HG03103 (cell line): ENCODE data around the gene SLC7A10.
"Not testable (repeated sequence)": the region's sequence is repeated elsewhere in the genome, so short reads cannot be mapped to it uniquely, and the experiment has no call there.

Experiments used
- ATAC-seq: cut with Tn5 transposase; IDR thresholded peaks from one replicate; pipeline ENCODE4 v1.9.1; 2021; ENCODE audit warnings: low read depth; ENCODE audit not compliant: unreplicated experiment

The SLC7A10 gene

DNA sequence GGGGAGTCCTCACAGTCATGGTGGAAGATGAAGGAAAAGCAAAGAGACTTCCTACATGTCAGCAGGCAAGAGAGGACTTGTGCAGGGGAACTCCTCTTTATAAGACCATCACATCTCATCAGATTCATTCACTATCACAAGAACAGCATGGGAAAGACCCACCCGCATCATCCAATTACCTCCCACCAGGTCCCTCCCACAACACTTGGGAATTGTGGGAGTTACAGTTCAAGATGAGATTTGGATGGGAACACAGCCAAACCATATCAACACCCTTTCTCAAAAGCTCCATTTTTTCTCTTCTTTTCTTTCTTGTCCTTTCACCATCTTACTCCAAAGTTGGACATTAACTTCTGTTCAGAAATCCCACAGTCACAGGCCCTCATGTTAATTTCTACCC lies 36.2 kb downstream of the SLC7A10 start:
- no peak for ATAC-seq

DNA sequence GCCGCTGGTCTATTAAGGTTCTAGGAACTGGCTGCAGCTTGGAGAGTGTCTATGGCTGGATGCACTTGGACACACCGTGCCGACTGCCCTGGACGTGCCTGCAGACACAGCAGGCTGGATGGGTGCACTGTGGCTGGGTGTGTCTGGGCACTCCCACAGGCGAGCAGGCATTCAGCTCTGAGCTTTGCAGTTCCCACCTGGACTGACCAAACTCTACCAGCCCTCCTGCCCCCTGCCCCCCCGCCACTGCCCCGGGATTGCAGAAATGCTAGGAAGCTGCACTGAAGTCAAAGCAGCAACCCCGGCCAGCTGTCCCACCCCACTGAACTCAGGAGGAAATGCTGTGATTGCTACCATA lies 38.5 kb downstream of the SLC7A10 start:
- no peak for ATAC-seq

DNA sequence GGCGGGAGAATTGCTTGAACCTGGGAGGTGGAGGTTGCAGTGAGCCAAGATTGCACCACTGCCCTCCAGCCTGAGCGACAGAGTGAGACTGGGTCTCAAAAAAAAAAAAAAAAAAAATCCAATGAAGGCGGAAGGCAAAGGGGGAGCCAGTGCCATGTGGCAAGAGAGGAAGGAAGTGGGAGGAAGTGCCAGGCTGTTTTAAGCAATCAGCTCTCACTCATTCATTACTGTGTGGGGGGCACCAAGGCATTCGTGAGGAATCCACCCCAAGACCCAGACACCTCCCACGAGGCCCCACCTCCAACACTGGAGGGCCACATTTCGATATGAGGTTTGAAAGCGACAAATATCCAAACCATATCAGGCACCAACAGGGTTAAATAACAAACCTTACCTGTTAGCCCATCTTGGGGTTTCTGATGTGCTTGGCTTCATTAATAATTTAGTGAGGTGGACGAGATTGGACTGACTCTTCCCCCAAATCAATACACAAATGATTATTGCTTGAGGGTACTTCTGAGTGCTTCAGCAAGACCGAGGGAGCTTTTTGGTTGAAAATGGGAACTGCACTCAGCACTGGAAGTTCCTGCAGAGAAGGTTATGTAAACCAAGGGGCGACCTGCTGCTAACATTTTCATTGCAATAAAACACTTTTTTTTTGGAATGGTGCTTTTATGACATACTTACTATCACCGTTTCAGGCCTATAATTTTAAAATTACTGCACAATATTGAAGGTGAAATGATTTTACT lies 39.0 kb downstream of the SLC7A10 start:
- ATAC-seq, result no peak

DNA sequence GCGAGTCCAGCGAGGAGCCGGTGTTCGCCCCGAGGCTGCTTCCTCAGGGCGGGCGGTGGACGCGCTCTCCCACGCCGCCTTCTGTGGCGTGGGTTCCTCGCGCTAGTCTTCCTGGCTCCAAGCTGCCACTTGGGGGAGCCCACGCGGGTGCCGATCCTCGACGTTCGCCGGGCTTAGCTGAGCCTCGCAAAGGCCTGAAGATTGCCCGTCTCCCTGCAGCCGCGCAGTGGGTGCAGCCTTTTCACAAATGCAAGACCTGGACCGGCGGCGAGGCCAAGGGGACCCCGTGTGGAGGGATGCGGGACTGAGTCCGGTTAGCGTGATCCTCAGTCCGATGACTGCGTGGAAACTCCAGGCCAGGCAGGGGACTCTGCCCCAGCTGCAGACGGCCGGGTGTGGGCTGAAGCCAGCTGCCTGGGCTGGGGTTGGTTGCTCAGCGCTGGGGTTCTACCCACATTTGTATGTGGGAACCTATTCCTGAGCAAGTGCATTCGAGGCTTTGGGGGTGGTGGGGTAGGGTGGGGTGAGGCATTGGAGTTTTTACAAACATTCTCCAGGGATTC lies 48.2 kb downstream of the SLC7A10 start:
- peak; percentile 21 for ATAC-seq

DNA sequence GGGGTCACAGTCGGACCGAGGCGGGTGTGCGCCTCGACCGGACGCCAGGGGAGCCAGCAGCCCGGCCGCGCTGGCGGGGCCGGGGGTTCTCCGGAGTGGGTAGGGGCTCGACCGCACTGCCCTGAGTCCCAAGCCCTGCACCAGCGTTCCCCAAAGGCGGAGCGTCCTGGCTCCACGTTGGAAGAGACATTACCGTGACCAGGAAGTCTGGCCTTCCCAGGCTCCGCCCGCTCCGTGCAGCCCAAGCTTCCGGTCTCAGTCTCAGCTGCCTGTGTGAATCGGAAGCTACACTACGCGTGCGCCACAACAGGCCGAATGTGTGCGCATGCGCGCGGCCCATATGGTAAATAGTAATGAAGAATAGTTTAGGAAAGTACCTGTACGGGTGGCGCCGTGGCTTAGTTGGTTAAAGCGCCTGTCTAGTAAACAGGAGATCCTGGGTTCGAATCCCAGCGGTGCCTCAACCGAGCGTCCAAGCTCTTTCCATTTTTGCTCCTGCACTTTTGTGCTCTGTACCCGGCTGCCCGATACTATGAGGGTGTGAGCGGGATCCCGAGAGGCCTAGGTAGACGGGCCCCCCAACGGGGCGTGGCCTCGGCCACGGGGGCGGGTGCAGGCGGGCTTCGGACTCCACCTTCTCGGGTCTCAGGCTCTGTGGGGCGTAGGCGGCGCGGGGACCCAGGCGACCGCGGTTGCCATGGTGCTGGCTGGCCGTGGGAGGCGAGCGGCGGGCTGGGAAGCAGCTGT lies 48.8 kb downstream of the SLC7A10 start:
- peak; percentile 79 for ATAC-seq

DNA sequence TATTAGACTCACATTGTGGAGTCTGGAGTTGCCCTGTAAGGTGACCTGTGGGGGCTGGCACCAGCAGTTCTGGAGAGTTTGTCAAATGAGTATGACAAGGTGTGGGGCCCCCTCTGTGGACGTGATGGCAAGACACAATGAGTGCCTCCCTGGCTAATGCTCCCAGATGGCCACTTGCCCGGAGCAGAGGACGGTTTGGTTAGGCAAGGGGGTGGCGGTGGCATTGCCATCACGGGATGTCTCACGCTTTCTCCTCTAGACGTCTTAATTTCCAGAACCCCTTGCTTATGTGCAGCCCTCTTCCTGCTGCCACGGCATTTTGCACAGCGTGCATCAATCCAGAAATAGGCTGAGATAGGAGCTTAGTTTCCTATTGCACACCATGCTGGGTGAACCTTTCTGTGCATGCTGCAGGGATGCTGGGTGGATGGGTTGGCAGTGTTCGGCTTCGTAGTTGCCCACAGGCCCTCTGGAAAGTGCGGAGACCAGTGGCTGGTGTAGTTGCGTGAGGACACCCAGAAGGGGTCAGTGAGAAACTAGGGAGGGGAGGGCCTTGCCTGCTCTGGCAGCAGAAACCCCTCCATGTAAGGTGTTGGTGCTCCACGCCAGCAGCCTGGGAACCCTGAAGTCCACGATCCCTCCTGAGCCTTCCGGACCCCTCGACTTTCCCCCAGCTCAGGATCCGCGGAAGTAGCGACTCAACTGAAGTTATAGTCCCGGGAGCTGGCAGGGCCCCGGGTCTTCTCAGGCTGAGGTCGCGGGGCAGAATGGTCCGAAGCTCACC lies 49.6 kb downstream of the SLC7A10 start:
- peak; percentile 0 for ATAC-seq

DNA sequence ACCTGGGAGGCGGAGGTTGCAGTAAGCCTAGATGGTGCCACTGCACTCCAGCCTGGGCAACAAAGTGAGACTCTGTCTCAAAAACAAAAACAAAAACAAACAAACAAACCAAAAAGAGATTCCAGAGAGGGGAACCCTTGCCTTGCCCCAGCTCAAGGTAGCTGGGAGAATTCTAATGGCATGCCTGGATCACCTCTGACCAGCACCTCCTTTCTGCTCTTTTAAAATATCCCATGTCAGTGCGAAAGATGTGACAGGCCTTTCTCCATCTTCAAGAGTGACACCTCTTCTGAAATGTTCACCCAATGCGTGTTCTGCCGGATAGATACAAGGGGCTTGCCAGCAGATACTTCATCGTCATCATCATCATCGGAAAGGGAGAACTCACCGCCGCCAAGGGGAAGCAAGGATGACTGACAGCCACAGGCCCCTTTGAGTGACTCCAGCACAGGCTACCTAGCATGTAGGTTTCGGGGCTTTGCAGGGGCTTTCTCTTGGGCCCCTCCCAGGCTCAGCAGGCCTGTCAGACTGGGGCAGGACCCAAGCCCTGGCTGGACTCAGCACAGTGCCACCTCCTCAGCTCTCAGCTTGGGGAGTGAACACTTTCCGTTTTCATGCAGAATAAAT lies 50.4 kb downstream of the SLC7A10 start:
- ATAC-seq, result no peak

DNA sequence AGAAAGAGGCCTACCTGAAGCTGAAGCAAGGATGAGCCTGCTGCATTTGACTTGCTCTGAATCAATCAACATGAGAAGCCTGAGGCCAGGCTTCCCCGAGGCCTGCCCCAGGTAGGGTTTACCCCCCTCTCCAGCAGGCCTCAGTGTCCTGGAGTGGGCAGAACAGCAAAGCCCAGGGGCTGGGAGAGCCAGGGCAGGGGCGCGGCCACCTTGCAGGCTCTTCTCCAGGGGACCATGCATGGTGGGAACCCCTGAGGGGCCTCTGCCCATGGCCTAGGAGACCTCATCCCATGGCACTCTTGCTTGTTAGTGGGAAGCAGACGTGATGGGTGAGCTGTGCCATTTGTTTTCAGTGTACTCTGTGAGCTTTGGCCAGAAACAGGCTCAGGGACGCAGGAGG lies 51.5 kb downstream of the SLC7A10 start:
- no peak for ATAC-seq

DNA sequence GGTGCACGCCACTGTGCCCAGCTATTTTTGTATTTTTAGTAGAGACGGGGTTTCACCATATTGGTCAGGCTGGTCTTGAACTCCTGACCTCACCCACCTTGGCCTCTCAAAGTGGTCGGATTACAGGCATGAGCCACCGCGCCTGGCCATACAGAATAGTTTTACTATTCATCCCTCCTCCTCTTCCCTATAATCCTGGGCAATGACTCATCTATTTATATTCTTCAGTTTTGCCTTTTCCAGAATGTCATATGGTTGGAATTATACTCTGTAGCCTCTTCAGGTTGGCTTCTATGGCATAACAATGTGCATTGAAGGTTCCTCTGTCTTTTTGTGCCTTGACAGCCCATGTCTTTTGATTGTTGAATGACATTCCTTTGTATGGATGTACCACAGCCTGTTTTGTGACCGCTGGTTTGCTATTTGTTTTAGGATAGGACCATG lies 53.7 kb downstream of the SLC7A10 start:
- no peak for ATAC-seq

DNA sequence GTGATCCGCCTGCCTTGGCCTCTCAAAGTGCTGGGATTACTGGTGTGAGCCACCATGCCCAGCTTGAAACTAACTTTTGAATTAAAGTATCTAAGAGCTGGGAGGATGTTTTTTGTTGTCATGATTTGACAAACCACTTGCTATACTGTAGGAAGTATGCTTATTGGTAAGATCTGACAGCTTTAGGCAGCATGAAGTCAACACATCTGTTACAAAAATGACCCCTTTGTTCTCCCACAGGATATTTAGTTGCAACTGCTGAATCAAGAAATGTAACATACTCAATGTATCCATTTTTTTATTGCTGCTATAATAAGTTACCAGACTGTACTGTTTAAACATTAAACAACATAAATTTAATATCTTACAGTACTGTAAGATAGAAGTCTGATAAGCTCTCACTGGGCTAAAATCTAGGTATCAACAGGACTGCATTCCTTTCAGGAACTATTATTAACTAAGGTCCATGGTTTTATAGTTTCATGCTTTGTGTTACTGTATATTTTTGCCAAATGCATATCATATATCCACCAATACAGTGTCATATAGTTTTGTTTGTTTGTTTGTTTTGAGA lies 54.3 kb downstream of the SLC7A10 start:
- ATAC-seq, result no peak

DNA sequence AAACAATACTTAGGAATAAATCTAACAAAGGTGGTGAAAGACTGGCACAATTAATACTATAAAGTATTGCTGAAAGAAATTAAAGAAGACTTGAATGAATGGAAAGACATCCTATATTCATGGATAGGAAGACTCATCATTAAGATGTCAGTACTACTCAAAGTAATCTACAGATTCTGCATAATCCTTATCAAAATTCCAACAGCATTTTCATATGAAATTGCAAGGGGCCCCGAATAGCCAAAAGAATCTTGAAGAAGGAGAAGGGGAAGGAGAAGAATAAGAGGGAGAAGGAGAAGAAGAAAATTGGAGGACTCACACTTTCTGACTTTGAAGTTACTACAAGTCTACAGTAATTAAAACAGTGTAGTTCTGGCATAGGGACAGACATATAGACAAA lies 57.1 kb downstream of the SLC7A10 start:
- no peak for ATAC-seq

DNA sequence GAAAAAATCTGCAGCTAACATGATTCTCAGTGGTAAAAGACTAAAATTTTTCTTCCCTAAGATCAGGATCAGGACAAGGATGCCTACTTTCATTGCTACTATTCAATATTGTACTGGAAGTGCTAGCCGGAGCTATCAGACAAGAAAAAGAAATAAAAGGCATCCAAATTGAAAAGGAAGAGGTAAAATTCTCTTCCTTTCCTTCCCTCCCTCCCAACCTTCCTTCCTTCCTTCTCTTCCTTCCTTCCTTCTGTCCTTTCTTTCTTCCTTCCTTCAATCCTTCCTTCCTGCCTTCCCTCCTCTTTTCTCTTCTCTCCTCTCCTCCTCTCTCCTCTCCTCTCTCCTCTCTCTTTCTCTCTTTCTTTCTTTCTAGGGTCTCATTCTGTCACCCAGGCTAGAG lies 58.2 kb downstream of the SLC7A10 start:
- no peak for ATAC-seq

DNA sequence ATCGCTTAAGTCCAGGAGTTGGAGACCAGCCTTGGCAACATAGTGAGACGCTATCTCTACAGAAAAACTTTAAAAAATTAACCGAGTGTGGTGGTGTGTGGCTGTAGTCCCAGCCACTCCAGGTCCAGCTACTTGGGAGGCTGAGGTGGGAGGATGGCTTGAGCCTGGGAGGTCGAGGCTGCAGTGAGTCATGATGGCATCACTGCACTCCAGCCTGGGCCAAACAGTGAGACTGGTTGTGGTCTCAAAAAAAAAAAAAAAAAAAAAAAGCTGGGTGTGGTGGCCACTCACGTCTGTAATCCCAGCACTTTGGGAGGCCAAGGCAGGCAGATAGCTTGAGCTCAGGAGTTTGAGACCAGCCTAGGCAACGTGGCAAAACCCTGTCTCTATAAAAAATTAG lies 59.6 kb downstream of the SLC7A10 start:
- ATAC-seq, result not testable (repeated sequence)

DNA sequence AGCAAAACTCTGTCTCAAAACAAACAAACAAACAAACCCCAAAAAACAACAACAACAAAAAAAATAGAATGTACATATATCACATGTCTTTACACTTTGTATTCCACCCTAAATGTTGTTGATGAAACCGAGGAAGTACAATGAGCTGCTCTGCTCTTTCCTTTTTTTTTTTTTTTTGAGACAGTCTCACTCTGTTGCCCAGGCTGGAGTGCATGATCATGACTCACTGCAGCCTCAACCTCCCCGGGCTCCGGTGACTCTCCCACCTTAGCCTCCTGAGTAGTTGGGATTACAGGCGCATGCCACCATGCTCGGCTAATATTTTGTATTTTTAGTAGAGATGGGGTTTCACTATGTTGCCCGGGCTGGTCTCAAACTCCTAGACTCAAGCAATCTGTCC lies 62.2 kb downstream of the SLC7A10 start:
- ATAC-seq, result no peak

DNA sequence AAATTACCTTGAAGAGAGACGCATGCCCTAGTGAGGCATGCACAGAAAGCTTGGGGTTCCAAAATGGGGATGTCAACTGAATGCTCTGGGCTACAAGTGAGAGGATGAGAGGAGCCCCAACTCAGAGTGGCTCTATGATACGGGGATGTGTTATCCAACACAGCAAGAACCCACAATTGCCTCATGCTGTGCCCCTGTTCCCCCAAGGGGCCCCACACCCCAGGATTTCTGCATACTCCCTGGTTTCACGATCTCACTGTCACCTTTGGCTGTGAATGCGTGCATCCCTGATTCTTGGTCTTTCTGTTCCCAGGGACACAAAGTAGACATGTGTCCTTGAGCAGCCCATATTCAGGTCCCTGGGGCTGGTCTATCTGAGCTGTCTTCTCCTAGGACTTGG lies 64.4 kb downstream of the SLC7A10 start:
- no peak for ATAC-seq

DNA sequence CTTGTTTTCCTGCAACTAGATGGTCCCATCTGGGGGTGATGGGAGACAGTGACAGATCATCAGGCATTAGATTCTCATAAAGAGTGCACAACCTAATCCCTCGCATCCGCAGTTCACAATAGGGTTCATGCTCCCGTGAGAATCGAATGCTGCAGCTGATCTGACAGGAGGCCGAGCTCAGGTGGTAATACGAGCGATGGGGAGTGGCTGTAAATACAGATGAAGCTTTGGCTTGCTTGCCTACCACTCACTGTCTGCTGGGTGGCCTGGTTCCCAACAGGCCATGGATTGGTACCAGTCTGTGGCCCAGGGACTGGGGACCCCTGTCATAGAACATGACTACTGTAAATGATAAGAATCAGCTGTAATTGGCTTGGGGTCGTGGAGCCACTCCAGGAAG lies 65.8 kb downstream of the SLC7A10 start:
- ATAC-seq, result no peak

DNA sequence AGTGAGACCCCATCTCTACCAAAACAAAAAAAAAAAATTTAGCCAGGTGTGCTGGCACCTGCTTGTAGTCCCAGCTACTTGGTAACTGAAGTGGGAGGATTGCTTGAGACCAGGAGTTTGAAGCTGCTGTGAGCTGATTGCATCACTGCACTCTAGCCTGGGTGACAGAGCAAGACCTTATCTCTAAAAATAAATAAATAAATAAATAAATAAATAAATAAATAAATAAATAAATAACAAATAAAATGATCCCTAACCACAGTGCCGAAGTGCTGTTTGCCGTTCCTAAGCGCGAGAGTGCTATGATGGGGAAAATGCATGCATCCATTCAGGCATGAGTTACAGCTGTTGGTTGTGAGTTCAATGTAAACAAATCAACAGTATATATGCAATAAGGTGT lies 66.5 kb downstream of the SLC7A10 start:
- ATAC-seq, result no peak
